ENCODE measurements around the gene NCOA3. TPM values are rescaled to one million over a fixed set of nuclear protein-coding genes. Genes with fewer than 3 reads are reported as not detected.
A peak's percentile ranks its signal among the peaks of the same experiment; 100 is the strongest.

Gene NCOA3
- total and polyA plus RNA-seq, 10 of the 15 experiments (the other 5 are each of a cell fraction or from before 2014, with no cell fraction given), result 16.9 to 96.2 (median 73.6) TPM

- TF ChIP-seq ZBTB33 (IDR thresholded peaks at IDR 0.05) (no peak), RBBP5 (conservative IDR thresholded peaks at IDR 0.05) (no peak), RCOR1 (conservative IDR thresholded peaks at IDR 0.05; ENCODE audit: low read depth, low read length) (no peak), GABPA (IDR thresholded peaks at IDR 0.05; ENCODE audit: low read depth) (0 out of 2 replicates have a peak, but pooled peaks have one; percentile 21), MTA2 (IDR thresholded peaks at IDR 0.05; ENCODE audit: low read depth) (no peak), SMAD1 (IDR thresholded peaks at IDR 0.05; ENCODE audit: low read depth, partially characterized antibody) (no peak), CTCF (IDR thresholded peaks at IDR 0.05 in 2 of 3, conservative IDR thresholded peaks at IDR 0.05 in 1 of 3; ENCODE audit: control insufficient read depth in 2 of 3, extremely low read depth in 1 of 3, insufficient read depth in 1 of 3, low read depth in 3 of 3, low read length in 3 of 3) (no peak), SMARCA5 (IDR thresholded peaks at IDR 0.05) (peak; percentile 78; the same call in 1 of the 2 replicates), SIX5 (IDR thresholded peaks at IDR 0.05; ENCODE audit: low read depth, low read length, severe bottlenecking) (no peak), TCF7 (IDR thresholded peaks at IDR 0.05; ENCODE audit: borderline replicate concordance) (no peak)
Measured at GRCh38 chr20:47489448-47489872, 12.2 kb upstream of the NCOA3 start (continued).

Measured in GM12878 (cell line).